ENCODE data around the gene SORCS2.

Gene SORCS2

GRCh38 chr4:7267829-7268228 lies 75.5 kb downstream of the SORCS2 start:
- DNase-seq (ENCODE audit: low read depth): no peak

- DNase-seq (ENCODE audit: low read depth): no peak
These were observed 76.6 kb downstream of the SORCS2 start for GRCh38 chr4:7268941-7269340.

- no peak for DNase-seq (ENCODE audit: low read depth)
These were observed 77.8 kb downstream of the SORCS2 start for GRCh38 chr4:7270121-7270520.

DNA sequence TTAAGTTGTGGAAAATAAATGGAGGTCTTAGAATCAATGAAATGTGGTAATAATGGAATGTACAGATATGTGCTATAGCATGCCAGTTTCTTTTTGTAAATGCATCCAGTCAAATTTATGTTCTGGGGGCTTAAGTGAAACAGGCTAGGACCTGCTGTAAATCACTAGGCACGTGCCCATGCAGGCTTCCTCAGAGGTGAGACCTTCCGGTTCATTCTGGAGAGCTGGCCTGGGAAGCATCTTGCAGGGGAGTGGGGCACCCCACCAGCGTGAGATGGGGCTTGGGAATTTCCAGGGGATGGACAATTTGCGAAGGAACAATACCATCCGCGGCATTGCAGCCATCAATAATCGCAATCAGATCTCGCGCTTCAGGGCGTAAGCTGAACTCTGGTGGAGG lies 80.1 kb downstream of the SORCS2 start:
- no peak for DNase-seq (ENCODE audit: low read depth)

DNA sequence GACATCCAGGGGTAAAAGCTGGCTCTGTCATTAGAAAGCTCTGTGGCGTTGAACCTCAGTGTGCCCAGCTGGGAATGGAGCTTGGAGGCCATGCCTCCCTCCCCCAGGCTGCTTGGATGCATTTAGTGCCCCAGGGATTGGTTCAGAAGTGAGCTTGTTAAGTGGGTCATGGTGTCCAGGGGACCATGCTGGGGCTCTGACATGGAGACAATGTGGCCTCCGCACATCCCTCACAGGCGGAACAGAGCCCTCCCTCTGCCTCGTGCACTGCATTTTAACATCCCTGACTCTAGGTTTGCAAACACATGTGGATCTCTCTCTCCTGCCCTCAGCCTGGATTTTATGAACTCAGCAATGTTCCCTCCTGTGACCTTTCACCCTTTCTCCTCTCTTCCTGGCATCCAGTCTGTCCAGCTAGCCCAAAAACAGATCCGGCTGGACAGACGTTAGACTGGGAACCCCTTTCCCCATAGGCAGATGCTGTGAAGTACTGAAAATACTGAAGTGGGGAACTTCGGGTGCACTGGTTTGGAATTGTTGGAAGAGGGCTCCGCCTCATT lies 81.5 kb downstream of the SORCS2 start:
- DNase-seq (ENCODE audit: low read depth): no peak

- no peak for DNase-seq (ENCODE audit: low read depth)
These were observed 82.7 kb downstream of the SORCS2 start for GRCh38 chr4:7275067-7275466.

GRCh38 chr4:7275490-7276154 lies 83.3 kb downstream of the SORCS2 start:
- DNase-seq (ENCODE audit: low read depth): no peak

DNA sequence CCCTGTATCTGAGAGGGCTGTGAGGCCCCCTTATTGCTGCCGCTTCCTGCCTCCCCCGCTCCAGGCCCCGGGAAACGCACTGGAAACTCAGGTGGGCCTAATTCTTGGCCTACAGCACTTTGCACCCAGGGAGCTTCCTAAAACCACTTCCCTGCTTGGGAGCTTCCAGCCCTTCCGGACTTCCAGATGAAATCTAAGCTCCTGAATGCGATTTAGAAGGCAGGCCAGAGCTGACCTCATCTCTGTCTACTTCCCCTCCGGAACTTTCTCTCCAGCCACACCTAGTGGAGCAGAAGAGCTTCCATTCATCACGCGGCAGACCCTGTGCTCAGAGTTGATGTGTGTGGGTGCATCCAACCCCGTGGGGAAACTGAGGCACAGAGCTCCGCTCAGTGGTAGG lies 84.2 kb downstream of the SORCS2 start:
- DNase-seq (ENCODE audit: low read depth): no peak

DNA sequence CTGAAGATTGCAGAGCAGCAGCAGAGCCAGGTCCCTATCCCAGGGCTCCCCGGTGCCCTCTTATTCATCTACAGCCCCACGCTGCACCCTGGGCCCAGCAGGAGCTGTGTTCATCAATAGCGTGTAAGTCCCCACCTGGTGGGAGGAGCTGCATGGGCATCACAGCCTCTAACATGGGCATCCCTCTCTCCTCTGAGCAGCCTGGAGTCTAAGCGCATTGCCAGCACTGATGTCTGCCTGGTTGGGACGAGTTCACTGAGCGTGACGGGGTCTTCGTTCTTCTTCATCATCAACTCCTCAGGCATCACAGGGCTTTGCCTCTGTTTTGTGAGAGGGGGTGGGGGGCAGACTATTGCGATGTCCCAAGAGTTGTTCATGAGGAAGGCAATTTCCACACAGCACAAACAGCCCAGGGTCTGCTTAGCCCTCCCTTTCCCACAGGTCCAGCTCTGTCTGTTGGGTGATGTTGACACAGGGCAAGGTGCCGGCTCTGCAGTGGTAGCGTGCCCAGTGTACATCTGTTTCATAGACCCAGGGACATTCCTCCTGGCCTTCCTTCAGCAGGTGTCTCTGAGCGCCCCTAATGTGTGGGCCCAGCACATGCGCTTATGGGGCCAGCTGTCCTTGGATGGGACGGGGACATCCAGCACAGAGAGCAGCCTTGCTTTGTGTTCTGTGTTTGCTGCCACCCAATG lies 85.9 kb downstream of the SORCS2 start:
- DNase-seq (ENCODE audit: low read depth): no peak

- DNase-seq (ENCODE audit: low read depth): no peak
These were observed 86.6 kb downstream of the SORCS2 start for GRCh38 chr4:7278981-7279380.

DNA sequence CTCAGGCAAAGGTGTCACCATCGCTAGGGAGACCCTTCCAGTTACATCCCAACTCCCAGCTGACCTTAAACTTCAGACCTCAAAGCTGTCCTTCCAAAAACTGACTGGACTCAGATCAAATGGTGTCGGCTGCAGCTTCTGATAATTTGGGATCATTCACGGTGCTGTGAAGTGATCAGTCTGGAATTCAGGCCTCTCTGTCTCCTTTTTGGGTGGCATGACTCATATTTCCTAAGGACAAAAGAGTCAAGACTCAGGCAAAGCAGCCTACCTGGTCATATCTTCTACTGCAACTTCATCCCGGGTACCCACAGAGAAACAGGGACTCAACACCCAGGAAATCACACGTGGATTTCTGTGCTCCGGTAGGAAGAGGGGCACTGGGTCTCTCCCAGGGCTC lies 87.6 kb downstream of the SORCS2 start:
- no peak for DNase-seq (ENCODE audit: low read depth)

DNA sequence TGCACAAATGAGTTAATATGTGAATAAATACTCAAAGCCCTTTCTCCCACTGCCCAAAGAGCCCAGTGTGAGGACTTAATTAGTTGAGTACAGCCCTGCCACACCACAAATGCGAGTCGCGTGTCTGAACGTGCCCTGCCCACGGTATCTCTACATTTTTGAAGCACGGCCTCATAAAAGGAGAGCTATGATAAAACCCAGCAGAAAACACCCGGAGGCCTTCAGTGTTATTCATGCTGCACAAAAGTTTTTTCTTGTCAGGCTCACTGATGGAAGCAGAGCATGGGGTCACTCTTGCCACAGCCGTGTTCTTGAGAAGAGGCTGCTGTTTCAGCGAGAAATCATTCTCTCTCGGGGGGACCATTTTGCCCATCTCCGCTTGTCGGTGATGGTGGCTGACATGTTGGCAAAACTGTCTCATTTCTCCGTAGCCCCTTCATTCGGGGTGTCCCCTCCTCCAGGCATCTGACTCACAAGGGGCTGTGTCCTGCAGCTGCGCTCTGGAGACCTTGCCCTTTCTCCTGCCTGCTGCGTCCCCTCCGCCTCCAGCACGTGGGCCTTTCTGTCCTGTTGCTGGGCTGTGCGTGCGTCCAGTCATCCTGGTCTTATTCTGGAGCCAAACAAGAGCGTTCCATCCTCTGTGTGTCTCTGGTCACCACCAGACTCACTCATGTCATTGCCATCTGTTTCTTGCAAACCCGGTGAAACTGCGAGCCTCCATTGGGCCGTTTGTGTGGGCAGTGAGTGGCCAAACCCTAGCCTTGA lies 88.8 kb downstream of the SORCS2 start:
- no peak for DNase-seq (ENCODE audit: low read depth)

DNA sequence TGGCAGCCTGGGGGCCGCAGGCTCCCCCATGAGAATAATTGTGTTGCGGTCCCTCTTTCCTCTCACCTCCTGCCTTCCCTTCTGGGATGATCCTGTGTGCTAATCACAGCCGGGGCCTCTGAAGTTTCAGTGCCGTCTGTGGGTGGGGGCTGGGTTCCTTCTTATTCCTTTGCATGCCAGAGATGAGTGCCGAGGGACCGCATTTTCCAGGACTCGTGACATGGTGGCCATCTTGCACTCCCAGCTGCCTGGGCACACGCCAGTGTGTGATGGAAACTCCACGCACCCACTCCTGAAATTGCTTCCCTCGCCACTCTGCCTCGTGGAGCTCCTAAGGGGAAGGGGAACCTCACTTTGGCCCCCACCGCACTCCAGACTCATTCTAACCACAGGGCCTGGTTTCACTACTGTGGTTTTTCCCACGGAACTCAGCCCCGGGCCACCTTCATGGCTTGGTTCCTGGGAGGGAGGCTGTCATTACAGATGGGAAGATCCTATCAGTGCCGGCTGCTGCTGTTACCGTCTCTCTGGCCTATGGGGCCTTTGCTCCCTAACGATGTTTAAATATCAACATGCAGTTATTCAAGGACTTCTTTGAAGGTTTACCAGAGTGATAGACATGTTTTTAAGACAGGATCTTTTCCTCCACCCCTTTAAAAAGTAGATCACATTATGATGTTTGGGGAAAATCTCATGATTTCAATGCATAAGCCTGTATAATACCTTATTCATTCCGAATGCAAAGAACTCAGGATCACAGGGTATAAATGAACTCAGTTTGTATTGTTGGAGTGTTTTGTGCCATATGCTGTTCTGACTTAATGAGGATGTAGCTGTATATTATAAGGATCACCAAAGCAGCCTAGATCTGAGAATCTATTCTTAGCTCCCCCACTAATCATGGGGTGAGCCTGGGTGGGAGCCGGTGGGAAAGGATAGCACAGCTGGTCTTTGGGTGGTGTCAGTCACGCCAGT lies 89.6 kb downstream of the SORCS2 start:
- DNase-seq (ENCODE audit: low read depth): no peak

- no peak for DNase-seq (ENCODE audit: low read depth)
These were observed 90.6 kb downstream of the SORCS2 start for GRCh38 chr4:7282786-7283440.

DNA sequence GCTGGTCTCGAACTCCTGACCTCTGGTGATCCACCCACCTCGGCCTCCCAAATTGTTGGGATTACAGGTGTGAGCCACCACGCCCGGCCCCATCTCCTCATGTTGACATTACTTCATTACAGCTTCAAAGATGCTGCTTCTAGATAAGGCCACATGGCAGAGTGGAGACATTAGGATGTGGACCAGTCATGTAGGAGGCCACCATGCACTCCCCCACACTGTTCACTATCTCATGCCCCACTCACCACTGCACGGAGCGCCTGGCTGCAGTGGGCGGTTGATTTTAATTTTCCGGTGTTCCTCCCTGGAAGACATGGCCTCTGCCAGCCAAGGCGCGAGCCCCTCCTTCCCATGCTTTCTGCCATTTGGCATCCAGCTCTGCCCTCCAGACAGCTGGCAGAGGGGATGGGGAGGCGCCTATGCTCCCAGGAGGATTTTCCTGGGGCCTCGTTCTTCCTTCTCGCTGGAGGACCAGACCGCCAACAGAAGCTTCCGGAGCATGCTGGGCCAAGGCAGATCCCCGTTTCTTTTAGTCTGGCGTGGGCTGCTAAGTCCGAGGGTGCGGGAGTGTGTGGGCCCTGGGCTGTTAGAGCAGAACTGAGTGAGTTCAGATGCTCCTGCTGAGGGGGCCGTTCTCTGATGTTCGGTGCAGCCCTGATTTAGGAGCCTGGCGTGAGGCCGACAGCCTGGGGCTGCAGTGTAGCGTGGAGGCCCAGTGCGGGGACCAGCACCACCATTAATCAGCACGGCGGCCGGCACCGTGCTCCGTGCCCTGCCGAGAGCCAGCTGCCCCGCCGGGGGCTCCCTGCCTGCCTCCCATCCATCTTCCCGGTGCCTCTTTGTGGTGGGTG lies 93.1 kb downstream of the SORCS2 start:
- DNase-seq (ENCODE audit: low read depth): no peak

- no peak for DNase-seq (ENCODE audit: low read depth)
These were observed 93.8 kb downstream of the SORCS2 start for GRCh38 chr4:7286170-7286569.

- no peak for DNase-seq (ENCODE audit: low read depth)
These were observed 94.5 kb downstream of the SORCS2 start for GRCh38 chr4:7286798-7287197.

DNA sequence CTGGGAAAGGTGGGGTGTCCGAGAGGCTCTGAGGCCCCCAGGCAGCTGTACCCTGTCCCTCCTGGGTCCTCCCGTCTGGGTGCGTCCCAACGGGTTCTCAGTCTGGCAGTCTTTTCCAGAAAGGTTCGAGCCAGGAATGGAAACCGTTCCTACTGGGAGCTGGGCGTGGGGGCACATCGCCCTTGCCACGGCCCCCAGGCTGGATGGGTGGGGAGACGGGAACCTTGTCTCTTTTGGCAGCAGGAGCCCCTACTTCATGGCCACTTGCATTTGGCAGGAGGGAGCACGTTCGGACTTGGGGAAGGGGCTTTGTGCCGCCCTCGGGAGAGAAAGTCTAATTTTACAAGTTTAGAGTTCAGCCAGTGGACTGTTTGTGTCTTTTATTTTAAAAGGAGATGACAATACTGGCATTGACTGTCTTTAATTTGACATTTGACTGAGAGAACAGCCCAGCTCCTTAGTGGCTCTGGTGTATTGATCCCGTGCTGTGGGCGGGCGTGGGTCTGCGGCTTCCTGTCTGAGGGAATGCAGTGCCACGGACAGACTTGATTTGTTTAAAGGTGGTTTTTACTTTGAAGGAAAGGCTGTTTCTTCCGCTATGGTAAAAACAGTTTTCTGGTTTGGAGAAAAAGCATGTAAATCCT lies 95.1 kb downstream of the SORCS2 start:
- no peak for DNase-seq (ENCODE audit: low read depth)

DNA sequence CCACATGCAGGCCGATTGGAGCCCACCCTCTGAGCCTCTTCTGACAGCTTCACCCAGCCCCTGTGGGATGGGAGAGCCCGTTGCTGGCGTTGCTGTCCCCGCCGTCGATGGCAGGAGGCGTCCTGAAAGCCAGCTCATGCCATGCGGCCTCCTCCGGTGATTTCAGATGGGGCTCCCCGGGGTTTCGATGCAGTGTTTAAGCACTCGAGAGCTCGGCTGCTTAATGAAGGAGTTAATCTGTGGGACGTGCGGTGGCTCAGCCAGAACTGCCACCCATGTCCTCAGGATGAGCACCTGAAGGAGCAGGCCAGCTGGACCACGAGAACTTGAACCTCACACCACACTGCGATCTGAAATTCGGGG lies 95.6 kb downstream of the SORCS2 start:
- no peak for DNase-seq (ENCODE audit: low read depth)

All from amniotic epithelial cell (primary cell).